ENCODE data around the gene OBI1.

The OBI1 gene

DNA sequence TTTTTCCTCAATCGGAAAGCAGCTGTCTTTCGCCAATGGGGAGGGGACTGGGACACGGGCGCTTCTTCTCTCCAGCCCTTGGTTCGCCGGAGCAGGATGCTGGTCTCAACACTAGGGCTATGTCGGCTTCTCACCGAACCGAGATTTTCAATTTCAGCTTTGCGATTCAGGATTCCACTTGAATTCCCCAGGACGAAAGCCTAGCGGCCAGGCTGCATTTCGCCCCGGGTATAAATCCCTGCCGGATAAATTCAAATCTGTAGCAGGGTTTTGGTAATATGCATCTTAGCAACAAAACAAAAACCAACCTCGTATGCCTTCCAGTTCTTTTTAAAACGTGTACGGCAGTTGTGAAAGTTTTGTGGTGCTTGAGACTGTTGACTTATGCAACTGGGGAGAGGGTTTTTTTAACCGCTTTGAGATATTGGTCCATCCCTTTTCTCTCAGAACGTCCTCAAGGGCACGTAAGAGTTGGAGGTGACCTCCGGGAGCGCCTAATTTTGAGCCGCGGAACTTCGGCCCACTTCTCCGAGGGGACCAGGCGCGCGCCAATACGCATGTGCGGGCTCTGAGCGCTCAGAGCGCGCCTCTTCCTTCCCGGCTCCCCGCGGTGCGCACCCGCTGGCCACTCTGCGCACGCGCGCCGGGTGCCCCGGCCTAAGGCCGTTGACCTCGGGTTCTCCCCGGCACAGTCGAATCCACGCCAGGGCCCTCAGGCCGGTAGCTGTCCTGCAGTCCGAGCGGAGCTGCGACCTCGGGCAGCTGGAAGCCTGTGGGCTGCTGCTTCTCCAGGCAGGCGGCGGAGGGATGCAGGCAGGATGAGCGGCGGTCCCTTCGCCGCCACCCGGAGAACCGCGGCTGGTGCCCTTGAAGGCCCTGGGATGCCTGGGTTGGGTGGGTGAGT, 63.2 kb downstream of the OBI1 start:
- DNase-seq (ENCODE audit: low spot score) = no peak
- H3K36me3 Mint-ChIP-seq (ENCODE audit: low read depth) = peaks cover 1% of the 10 kb centered on the region
- no peak overlapping the region for H3K4me3 Mint-ChIP-seq
- peaks cover 8% of the 10 kb centered on the region for H3K4me1 Mint-ChIP-seq (ENCODE audit: low read depth)
- H3K9me3 Mint-ChIP-seq = no peaks in the 10 kb centered on the region
- peak overlapping the region; percentile 63 for H3K27ac Mint-ChIP-seq
- peaks cover 85% of the 10 kb centered on the region for H3K27me3 Mint-ChIP-seq (ENCODE audit: low read depth)

DNA sequence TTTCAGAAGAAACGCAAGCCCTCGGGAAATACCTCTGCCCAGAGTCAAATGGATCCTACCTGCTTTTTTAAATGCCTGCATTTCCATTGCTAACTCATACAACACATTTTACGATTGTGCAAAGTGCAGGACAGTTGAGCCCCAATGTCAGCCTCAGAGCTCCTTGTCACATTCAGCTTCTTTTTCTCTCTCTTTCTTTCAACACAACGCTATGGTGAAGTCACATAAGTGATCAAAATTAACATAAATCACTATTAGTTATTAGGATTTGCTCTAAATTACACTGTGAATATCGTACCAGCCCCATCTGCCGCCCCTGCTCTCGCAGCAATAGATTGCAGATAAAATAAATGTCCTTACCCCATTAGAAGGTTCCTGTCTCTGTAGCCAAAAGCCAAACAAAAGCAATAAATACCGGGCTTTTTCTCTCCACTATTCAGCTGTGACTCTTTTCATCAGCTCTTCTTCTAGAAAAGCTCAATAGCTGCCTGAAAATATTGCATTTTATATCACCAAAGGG, 64.4 kb downstream of the OBI1 start:
- Mint-ChIP-seq H3K27me3 (ENCODE audit: low read depth) (peaks cover 82% of the 10 kb centered on the region), H3K4me3 (no peak overlapping the region), H3K4me1 (ENCODE audit: low read depth) (peaks cover 3% of the 10 kb centered on the region), H3K9me3 (no peaks in the 10 kb centered on the region), H3K36me3 (ENCODE audit: low read depth) (peaks cover under 1% of the 10 kb centered on the region), H3K27ac (peak overlapping the region; percentile 49)
- no peak for DNase-seq (ENCODE audit: low spot score)

DNA sequence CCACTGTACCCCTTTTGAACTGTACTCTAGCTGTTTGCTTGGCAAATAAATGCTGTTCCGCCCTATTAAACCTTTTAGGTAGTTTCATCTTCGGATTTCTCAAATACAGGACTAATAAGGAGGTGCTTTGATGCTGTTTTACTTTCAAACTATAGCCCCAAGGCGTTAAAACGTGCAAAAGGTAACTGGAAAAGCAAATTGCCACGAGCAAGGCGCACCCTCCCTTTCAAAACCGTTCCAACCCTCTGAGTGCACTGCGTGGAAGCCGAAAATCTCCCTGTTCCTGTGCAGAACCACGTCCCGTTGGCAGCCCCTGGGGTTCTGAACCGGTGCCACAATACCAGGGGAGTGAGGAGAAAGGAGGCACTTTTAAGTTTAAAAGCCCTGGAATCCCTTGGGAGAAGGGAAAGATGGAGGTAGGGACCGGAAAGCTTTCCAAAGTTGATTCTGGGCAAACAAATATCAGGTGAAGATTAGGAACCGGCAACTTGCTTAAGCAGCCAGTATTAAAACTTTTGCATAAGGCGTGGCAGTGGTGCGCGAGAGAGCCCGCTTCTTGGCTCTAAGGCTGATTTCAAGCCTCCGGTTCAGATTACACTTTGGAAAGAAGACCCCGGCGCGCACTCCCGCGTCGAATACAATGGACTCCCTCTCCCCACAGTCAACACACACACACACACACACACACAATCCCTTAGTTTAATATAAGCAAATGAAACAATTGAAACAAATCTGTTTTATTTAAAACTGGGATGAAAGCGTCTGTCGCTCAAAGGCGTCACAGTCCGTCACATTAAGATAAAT, 65.1 kb downstream of the OBI1 start:
- DNase-seq (ENCODE audit: low spot score) = no peak
- Mint-ChIP-seq H3K36me3 (ENCODE audit: low read depth) (no peaks in the 10 kb centered on the region), H3K27ac (no peak overlapping the region), H3K4me1 (ENCODE audit: low read depth) (peaks cover 3% of the 10 kb centered on the region), H3K9me3 (no peaks in the 10 kb centered on the region), H3K4me3 (no peak overlapping the region), H3K27me3 (ENCODE audit: low read depth) (peaks cover 82% of the 10 kb centered on the region)

DNA sequence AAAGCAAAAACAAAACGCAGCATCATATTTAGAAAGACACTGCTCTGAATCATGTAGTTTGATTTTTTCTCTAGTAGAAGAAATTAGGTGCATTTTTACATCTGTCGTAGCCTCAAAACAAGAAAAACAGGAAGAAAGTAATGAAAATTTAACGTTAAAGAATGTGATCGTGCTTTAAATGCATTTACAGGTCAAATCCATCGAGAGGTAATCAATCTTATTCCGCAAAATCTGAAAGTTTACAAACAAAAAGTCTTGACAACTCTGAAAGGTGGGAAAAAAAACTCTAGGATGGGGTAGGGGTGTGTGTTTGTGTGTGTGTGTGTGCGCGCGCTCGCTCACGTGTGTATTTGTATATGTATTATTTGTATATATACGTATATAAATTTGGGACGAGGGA, 65.8 kb downstream of the OBI1 start:
- Mint-ChIP-seq H3K4me3 (no peak overlapping the region), H3K27ac (no peak overlapping the region), H3K27me3 (ENCODE audit: low read depth) (peaks cover 82% of the 10 kb centered on the region), H3K9me3 (no peaks in the 10 kb centered on the region), H3K4me1 (ENCODE audit: low read depth) (peaks cover 3% of the 10 kb centered on the region), H3K36me3 (ENCODE audit: low read depth) (no peaks in the 10 kb centered on the region)
- no peak for DNase-seq (ENCODE audit: low spot score)

DNA sequence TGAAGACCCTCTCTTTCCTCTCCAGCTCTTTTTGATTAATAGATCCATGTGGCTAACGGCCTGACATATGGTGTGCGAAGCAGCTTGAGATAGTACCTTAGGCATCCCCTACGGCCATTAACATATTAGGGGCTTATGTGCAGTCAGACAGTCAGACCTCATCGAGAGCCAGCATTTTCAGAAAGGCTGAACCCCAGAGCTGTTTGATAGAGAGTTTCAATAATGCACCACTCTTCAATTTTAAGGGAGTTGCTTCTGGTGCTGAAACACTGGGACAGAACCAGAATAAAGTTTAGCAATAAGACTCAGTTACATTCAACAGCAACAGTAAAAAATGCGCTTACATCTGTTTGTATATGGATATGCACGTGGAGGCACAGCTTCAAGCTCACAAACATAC, 66.4 kb downstream of the OBI1 start:
- no peak overlapping the region for H3K27ac Mint-ChIP-seq
- no peak overlapping the region for H3K4me3 Mint-ChIP-seq
- peaks cover 3% of the 10 kb centered on the region for H3K4me1 Mint-ChIP-seq (ENCODE audit: low read depth)
- peaks cover 83% of the 10 kb centered on the region for H3K27me3 Mint-ChIP-seq (ENCODE audit: low read depth)
- no peaks in the 10 kb centered on the region for H3K9me3 Mint-ChIP-seq
- no peaks in the 10 kb centered on the region for H3K36me3 Mint-ChIP-seq (ENCODE audit: low read depth)
- no peak for DNase-seq (ENCODE audit: low spot score)

DNA sequence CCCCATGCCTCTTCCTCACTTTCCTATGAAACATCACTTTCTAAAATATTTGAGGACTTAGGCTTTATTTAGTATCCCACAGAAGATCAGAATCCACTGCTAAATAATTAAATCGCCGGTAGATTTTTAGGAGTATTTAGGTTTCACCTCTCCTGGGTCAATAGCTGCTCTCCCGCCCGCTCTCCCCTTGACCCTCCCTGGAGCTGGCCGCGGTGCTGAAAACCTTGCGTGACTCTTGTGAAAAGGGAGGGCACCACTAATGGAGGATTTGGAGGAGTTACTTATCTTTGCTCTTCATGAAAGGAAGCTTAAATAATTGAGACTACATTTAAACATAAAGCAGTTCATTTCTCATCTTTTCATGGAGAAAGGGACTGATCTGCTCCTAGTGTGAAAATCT, 69.7 kb downstream of the OBI1 start:
- Mint-ChIP-seq H3K4me3 (no peak overlapping the region), H3K4me1 (ENCODE audit: low read depth) (peaks cover 3% of the 10 kb centered on the region), H3K36me3 (ENCODE audit: low read depth) (no peaks in the 10 kb centered on the region), H3K9me3 (no peaks in the 10 kb centered on the region), H3K27ac (no peak overlapping the region), H3K27me3 (ENCODE audit: low read depth) (peaks cover 80% of the 10 kb centered on the region)
- no peak for DNase-seq (ENCODE audit: low spot score)

DNA sequence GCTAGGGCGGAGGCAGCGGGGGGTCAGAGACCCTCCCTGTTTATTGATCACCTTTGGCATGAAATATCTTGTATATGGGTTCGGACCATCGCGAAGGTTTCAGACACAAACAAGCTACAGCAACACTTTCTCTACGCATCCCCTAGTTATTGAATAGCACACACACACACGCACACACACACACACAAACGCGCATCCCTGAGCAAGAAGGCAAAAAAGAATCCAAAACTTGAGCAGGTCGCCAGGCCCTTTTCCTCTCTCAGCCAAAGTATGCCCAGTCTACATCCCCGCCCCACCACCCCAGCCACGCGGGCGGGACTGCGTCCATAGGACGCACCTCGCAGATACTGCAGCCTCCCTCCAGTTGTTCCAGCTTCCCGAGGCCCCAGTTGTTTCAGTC, 71.6 kb downstream of the OBI1 start:
- Mint-ChIP-seq H3K27ac (no peak overlapping the region), H3K27me3 (ENCODE audit: low read depth) (peaks cover 67% of the 10 kb centered on the region), H3K36me3 (ENCODE audit: low read depth) (no peaks in the 10 kb centered on the region), H3K4me1 (ENCODE audit: low read depth) (peaks cover 3% of the 10 kb centered on the region), H3K4me3 (no peak overlapping the region), H3K9me3 (no peaks in the 10 kb centered on the region)
- DNase-seq (ENCODE audit: low spot score) = no peak

DNA sequence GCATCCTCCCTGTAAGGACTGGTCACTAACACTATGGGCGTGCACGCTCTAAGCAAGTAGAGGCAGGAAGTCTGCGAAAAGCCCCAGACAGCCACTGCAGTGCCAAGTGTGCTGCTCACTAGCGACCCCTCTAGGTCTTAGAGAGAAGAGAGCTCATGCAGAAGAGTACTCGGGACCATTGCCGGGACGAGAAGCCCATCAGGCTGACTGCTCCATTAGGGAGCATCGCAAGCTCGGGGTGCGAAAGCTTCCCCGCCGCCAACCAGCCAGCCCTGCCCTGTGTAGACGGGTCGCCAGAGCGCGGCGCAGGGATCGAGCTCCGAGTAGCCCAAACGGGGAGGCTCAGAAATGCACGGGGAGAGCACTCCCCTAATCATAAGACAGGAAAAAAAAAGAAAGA, 72.2 kb downstream of the OBI1 start:
- H3K9me3 Mint-ChIP-seq = no peaks in the 10 kb centered on the region
- no peak overlapping the region for H3K4me3 Mint-ChIP-seq
- peaks cover 65% of the 10 kb centered on the region for H3K27me3 Mint-ChIP-seq (ENCODE audit: low read depth)
- no peak overlapping the region for H3K27ac Mint-ChIP-seq
- no peak for DNase-seq (ENCODE audit: low spot score)
- no peaks in the 10 kb centered on the region for H3K36me3 Mint-ChIP-seq (ENCODE audit: low read depth)
- H3K4me1 Mint-ChIP-seq (ENCODE audit: low read depth) = peaks cover 3% of the 10 kb centered on the region

DNA sequence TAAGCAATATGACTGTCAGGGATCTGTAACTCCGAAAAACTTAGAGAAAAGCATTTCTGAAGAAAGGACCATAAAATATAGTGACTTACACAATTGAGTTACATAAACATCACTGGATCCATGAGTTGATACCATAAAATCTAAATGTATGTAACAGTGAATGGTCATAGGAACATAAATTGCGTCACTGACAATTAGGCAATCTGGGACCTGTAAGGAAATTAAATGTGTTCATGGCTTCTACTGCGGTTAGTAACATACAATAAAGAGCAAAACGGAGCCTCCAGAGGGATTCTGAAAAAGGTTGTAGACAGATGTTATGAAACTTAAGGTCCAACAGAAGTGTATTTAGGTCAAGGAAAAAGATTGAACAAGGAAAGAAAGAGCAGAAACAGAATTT, 82.7 kb downstream of the OBI1 start:
- DNase-seq (ENCODE audit: low spot score) = no peak
- Mint-ChIP-seq H3K36me3 (ENCODE audit: low read depth) (no peaks in the 10 kb centered on the region), H3K9me3 (no peaks in the 10 kb centered on the region), H3K27ac (no peak overlapping the region), H3K4me3 (no peak overlapping the region), H3K4me1 (ENCODE audit: low read depth) (no peaks in the 10 kb centered on the region), H3K27me3 (ENCODE audit: low read depth) (peaks cover 3% of the 10 kb centered on the region)

DNA sequence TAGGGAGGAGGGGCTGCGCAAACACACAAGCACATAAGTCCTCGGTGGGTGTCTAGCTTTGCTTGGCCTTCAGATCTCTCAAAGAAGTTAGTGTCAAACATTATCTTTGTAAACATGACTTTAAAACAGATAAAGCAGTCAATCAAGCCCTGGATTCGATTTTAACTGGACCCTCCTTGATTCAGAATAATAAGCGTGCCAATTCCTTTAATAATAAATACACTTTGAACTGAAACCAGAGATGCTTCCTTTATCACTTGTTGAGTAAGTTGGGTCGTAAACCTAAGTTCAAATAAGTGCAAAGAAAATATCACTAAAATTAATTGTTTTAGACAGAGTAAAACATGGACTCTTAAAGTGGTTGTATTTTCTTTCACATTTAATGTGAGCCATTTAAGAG, 86.5 kb downstream of the OBI1 start:
- no peaks in the 10 kb centered on the region for H3K36me3 Mint-ChIP-seq (ENCODE audit: low read depth)
- H3K9me3 Mint-ChIP-seq = no peaks in the 10 kb centered on the region
- H3K27ac Mint-ChIP-seq = no peak overlapping the region
- DNase-seq (ENCODE audit: low spot score) = no peak
- H3K4me3 Mint-ChIP-seq = no peak overlapping the region
- no peaks in the 10 kb centered on the region for H3K27me3 Mint-ChIP-seq (ENCODE audit: low read depth)
- H3K4me1 Mint-ChIP-seq (ENCODE audit: low read depth) = no peaks in the 10 kb centered on the region

DNA sequence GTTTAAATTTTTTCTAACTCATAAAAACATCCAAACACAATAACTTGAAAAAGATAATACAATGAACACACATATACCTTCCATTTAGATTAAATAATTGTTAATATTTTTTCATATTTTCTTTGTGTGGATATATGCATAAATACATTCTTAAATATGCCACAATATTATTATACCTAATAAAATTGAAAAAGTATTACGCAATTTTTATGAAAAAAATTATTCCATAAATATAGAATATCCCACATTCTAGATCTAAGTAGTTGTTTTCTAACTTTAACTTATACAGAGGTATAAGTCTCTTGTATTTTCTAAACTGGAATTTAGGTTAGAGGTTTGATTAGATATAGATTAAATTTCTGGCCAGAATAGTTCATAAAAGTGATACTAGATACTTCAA, 89.9 kb downstream of the OBI1 start:
- Mint-ChIP-seq H3K36me3 (ENCODE audit: low read depth) (no peaks in the 10 kb centered on the region), H3K4me1 (ENCODE audit: low read depth) (no peaks in the 10 kb centered on the region), H3K4me3 (no peak overlapping the region), H3K9me3 (no peaks in the 10 kb centered on the region), H3K27me3 (ENCODE audit: low read depth) (no peaks in the 10 kb centered on the region), H3K27ac (no peak overlapping the region)
- DNase-seq (ENCODE audit: low spot score) = no peak

DNA sequence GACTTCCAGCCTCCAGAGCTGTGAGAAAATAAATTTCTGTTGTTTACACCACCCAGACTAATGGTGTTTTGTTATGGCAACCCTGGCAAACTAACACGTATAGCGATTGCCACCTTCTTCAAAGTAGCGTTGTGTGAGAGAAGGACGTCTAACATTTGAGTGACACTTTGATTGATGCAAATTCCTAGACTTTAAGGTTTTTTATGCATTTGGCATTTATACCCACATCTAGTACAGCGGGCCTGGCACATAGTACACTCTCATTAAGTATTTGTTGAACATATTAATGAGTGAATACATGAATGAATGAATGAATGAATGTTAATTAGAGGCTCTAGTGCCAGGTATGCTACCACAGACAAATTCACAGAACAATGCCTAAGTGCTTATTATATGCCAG, 92.3 kb downstream of the OBI1 start:
- Mint-ChIP-seq H3K4me3 (no peak overlapping the region), H3K4me1 (ENCODE audit: low read depth) (no peaks in the 10 kb centered on the region), H3K27ac (no peak overlapping the region), H3K9me3 (no peaks in the 10 kb centered on the region), H3K27me3 (ENCODE audit: low read depth) (no peaks in the 10 kb centered on the region), H3K36me3 (ENCODE audit: low read depth) (no peaks in the 10 kb centered on the region)
- DNase-seq (ENCODE audit: low spot score) = no peak
